ENCODE results near the gene DNAJC5. TPM values are rescaled to one million over a fixed set of nuclear protein-coding genes. Genes with fewer than 3 reads are reported as not detected.

Gene DNAJC5
- total RNA-seq, 2 experiments from 2014 or later = 21.4 to 22.5 TPM

GRCh38 chr20:63967330-63968135 is 72.6 kb downstream of the DNAJC5 start:
- Histone ChIP-seq H3K36me3 (ENCODE audit: insufficient read depth, low read length) (peaks cover 36% of the 10 kb centered on the region), H3K4me1 (ENCODE audit: insufficient read depth, low read length) (peaks cover 19% of the 10 kb centered on the region), H3K27me3 (ENCODE audit: control insufficient read depth in 1 of 2, insufficient read depth in 2 of 2, low read length in 2 of 2) (no peaks in the 10 kb centered on the region), H3K4me3 (ENCODE audit: low read length) (no peak overlapping the region), H3K27ac (ENCODE audit: low read depth in 1 of 2, low read length in 2 of 2) (no peak overlapping the region), H3K9me3 (ENCODE audit: control insufficient read depth in 1 of 2, insufficient read depth in 1 of 2, low read length in 2 of 2) (peaks cover 0 to 32% of the 10 kb centered on the region in 2 experiments)
- Mint-ChIP-seq H3K9me3 (no peaks in the 10 kb centered on the region), H3K36me3 (ENCODE audit: low read depth) (peaks cover 13% of the 10 kb centered on the region), H3K27ac (peak overlapping the region; percentile 83), H3K27me3 (no peaks in the 10 kb centered on the region), H3K4me3 (peak overlapping the region; percentile 90), H3K4me1 (ENCODE audit: low read depth) (peaks cover 16% of the 10 kb centered on the region)
- no peak for TF ChIP-seq CTCF (IDR thresholded peaks at IDR 0.05)
- ChIA-PET POLR2A (interaction anchor here (1.2 to 1.5 kb wide), 3 partner anchors 13 to 447 kb away, joined by 3 to 4 read pairs (median 3); partner anchors contain the start of gene PPDPF), CTCF (no interaction called here)
- ATAC-seq (ENCODE audit: poor library complexity) = no peak
- intact Hi-C loops (cut with DNase I, micrococcal nuclease) = no loop called here
- DNase-seq = peak in 2 of 14 experiments; percentile 25 to 28

GRCh38 chr20:63968136-63968927 is 73.4 kb downstream of the DNAJC5 start:
- ATAC-seq (ENCODE audit: poor library complexity) (peak; percentile 27), DNase-seq (peak in 3 of 14 experiments; percentile 0 to 32 (median 32))
- intact Hi-C loops (cut with DNase I, micrococcal nuclease) = no loop called here
- Mint-ChIP-seq H3K36me3 (ENCODE audit: low read depth) (peaks cover 9% of the 10 kb centered on the region), H3K4me3 (peak overlapping the region; percentile 90), H3K27ac (peak overlapping the region; percentile 83), H3K9me3 (no peaks in the 10 kb centered on the region), H3K4me1 (ENCODE audit: low read depth) (peaks cover 24% of the 10 kb centered on the region), H3K27me3 (no peaks in the 10 kb centered on the region)
- Histone ChIP-seq H3K4me3 (ENCODE audit: low read length) (peak overlapping the region; percentile 56), H3K4me1 (ENCODE audit: insufficient read depth, low read length) (peaks cover 19% of the 10 kb centered on the region), H3K27ac (ENCODE audit: low read depth in 1 of 2, low read length in 2 of 2) (peak overlapping the region; percentile 1 to 70), H3K9me3 (ENCODE audit: control insufficient read depth in 1 of 2, insufficient read depth in 1 of 2, low read length in 2 of 2) (peaks cover 0 to 32% of the 10 kb centered on the region in 2 experiments), H3K36me3 (ENCODE audit: insufficient read depth, low read length) (peaks cover 30% of the 10 kb centered on the region), H3K27me3 (ENCODE audit: control insufficient read depth in 1 of 2, insufficient read depth in 2 of 2, low read length in 2 of 2) (no peaks in the 10 kb centered on the region)
- TF ChIP-seq CTCF (IDR thresholded peaks at IDR 0.05) = no peak
- ChIA-PET POLR2A (interaction anchor here (0.9 to 1.5 kb wide), 7 partner anchors 12 to 448 kb away, joined by 3 to 7 read pairs (median 3); partner anchors contain the start of genes PPDPF, TPD52L2 and UCKL1), CTCF (no interaction called here)

- H3K4me3 ChIP-seq (ENCODE audit: low read length) = peak overlapping the region; percentile 56
- no peaks in the 10 kb centered on the region for H3K27me3 Mint-ChIP-seq
- H3K27me3 ChIP-seq (ENCODE audit: control insufficient read depth in 1 of 2, insufficient read depth in 2 of 2, low read length in 2 of 2) = no peaks in the 10 kb centered on the region
- peak; percentile 33 for ATAC-seq (ENCODE audit: poor library complexity)
- TF ChIP-seq CTCF (IDR thresholded peaks at IDR 0.05) = no peak
- ChIA-PET CTCF (no interaction called here), POLR2A (interaction anchor here (0.9 to 1.5 kb wide), 7 partner anchors 11 to 449 kb away, joined by 3 to 7 read pairs (median 3); partner anchors contain the start of genes PPDPF, TPD52L2 and UCKL1)
- H3K4me1 ChIP-seq (ENCODE audit: insufficient read depth, low read length) = peaks cover 26% of the 10 kb centered on the region
- peak overlapping the region; percentile 83 for H3K27ac Mint-ChIP-seq
- H3K36me3 ChIP-seq (ENCODE audit: insufficient read depth, low read length) = peaks cover 23% of the 10 kb centered on the region
- H3K4me1 Mint-ChIP-seq (ENCODE audit: low read depth) = peaks cover 32% of the 10 kb centered on the region
- H3K9me3 ChIP-seq (ENCODE audit: control insufficient read depth in 1 of 2, insufficient read depth in 1 of 2, low read length in 2 of 2) = peaks cover 0 to 29% of the 10 kb centered on the region in 2 experiments
- peaks cover 17% of the 10 kb centered on the region for H3K36me3 Mint-ChIP-seq (ENCODE audit: low read depth)
- H3K4me3 Mint-ChIP-seq = peak overlapping the region; percentile 90
- peak in 9 of 14 experiments; percentile 2 to 69 (median 51) for DNase-seq
- H3K27ac ChIP-seq (ENCODE audit: low read depth in 1 of 2, low read length in 2 of 2) = peak overlapping the region; percentile 56 to 70
- intact Hi-C loops (cut with DNase I, micrococcal nuclease) = no loop called here
- no peaks in the 10 kb centered on the region for H3K9me3 Mint-ChIP-seq
Observed at GRCh38 chr20:63968928-63969760, 74.2 kb downstream of the DNAJC5 start.
